ENCODE measurements around the gene MYLK3.
"Not testable (repeated sequence)": the region's sequence is repeated elsewhere in the genome, so short reads cannot be mapped to it uniquely, and the experiment has no call there.

The MYLK3 gene

DNA sequence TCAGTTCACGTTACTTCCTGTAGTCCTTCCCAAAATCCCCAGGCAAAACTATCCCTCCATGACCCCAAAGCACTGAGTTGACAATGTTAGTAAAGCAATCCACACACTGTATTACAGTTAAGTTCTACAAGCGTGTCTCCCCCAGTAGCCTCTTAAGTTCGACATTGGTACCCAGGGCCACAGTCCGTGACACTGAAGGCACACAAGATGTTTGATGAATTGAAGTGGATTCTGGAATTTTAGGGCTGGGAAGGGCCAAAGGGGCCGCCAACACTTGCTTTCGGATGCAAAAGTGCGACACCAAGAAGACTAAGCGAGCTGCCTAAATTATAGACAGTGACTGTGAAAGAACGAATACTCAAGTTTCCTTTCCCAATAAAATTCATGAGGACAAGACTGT lies 60.7 kb downstream of the MYLK3 start:
- Histone ChIP-seq H3K4me1 (peaks cover 30% of the 10 kb centered on the region), H3K36me3 (replicated peaks) (peaks cover 12% of the 10 kb centered on the region), H3K9me3 (no peaks in the 10 kb centered on the region), H3K27me3 (ENCODE audit: low read depth) (no peaks in the 10 kb centered on the region), H3K4me3 (peak overlapping the region; percentile 90)
- in situ Hi-C loops (cut with MboI; ENCODE audit: low sequenced_read_pairs): no loop called here
- DNase-seq (ENCODE audit: low spot score in 2 of 2): peak in 1 of 2 experiments; percentile 10

GRCh38 chr16:46686815-46687473 lies 61.2 kb downstream of the MYLK3 start:
- Histone ChIP-seq H3K27me3 (ENCODE audit: low read depth) (no peaks in the 10 kb centered on the region), H3K9me3 (no peaks in the 10 kb centered on the region), H3K4me1 (peaks cover 30% of the 10 kb centered on the region), H3K4me3 (peak overlapping the region; percentile 90), H3K36me3 (replicated peaks) (peaks cover 7% of the 10 kb centered on the region)
- in situ Hi-C loops (cut with MboI; ENCODE audit: low sequenced_read_pairs): no loop called here
- DNase-seq (ENCODE audit: low spot score in 2 of 2): no peak

DNA sequence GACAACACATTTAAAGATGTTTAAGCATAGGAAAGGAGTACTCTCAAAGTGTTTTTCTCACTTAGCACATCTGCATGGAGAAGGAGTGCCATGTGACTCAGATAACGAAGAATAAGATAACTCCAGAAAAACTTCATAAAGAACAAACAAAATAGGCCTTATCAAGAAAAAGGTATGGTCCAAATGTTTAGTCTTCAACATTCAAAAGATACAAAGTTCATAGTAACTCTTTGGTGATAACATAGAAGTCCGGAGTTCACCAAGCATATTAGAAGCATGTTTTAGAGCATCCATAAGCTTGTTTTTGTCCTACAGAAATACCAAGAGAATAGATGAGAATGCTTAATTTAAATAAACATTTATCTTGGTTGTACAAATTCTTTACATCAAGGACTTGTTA lies 66.3 kb downstream of the MYLK3 start:
- Histone ChIP-seq H3K36me3 (replicated peaks) (peaks cover 19% of the 10 kb centered on the region), H3K4me1 (peaks cover 22% of the 10 kb centered on the region)
- H3K27me3 ChIP-seq (ENCODE audit: low read depth); H3K9me3 ChIP-seq; in situ Hi-C loops (cut with MboI; ENCODE audit: low sequenced_read_pairs); H3K4me3 ChIP-seq; DNase-seq (ENCODE audit: low spot score in 2 of 2): not testable (repeated sequence)

GRCh38 chr16:46677943-46678342 lies 70.2 kb downstream of the MYLK3 start:
- in situ Hi-C loops (cut with MboI; ENCODE audit: low sequenced_read_pairs); H3K4me1 ChIP-seq; H3K9me3 ChIP-seq; DNase-seq (ENCODE audit: low spot score in 2 of 2); H3K4me3 ChIP-seq; H3K27me3 ChIP-seq (ENCODE audit: low read depth): not testable (repeated sequence)
- peaks cover 38% of the 10 kb centered on the region for H3K36me3 ChIP-seq (replicated peaks)

- Histone ChIP-seq H3K9me3 (no peaks in the 10 kb centered on the region), H3K27me3 (ENCODE audit: low read depth) (no peaks in the 10 kb centered on the region), H3K4me3 (no peak overlapping the region), H3K36me3 (replicated peaks) (peaks cover 53% of the 10 kb centered on the region), H3K4me1 (no peaks in the 10 kb centered on the region)
- in situ Hi-C loops (cut with MboI; ENCODE audit: low sequenced_read_pairs): no loop called here
- DNase-seq (ENCODE audit: low spot score in 2 of 2): peak; percentile 57 to 66
These were observed 74.7 kb downstream of the MYLK3 start for GRCh38 chr16:46673320-46674013.

DNA sequence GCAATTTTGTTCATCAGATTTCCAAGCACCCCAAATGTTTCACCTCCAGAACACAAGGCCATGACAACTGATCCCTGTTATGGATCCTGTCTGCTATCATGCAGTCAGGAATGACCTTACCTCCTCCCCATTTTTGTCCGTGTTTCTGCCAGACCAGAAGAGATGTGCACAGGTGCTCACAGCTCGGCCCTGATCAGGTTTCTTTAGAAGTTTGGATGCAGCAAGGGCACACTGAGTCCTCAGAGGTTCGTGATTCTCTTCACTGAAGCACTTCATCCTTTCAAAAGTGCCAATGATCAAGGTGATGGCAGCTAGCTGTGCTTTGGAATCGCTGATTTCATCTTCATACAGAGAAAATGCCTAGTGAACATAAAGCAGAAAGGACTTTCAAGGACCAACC lies 86.0 kb downstream of the MYLK3 start:
- no peak for DNase-seq (ENCODE audit: low spot score in 2 of 2)
- no peaks in the 10 kb centered on the region for H3K27me3 ChIP-seq (ENCODE audit: low read depth)
- peaks cover 45% of the 10 kb centered on the region for H3K36me3 ChIP-seq (replicated peaks)
- H3K4me1 ChIP-seq: no peaks in the 10 kb centered on the region
- no peaks in the 10 kb centered on the region for H3K9me3 ChIP-seq
- no peak overlapping the region for H3K4me3 ChIP-seq
- in situ Hi-C loops (cut with MboI; ENCODE audit: low sequenced_read_pairs): no loop called here

- no peaks in the 10 kb centered on the region for H3K4me1 ChIP-seq
- DNase-seq (ENCODE audit: low spot score in 2 of 2): no peak
- peaks cover 33% of the 10 kb centered on the region for H3K36me3 ChIP-seq (replicated peaks)
- H3K27me3 ChIP-seq (ENCODE audit: low read depth): no peaks in the 10 kb centered on the region
- no peaks in the 10 kb centered on the region for H3K9me3 ChIP-seq
- no peak overlapping the region for H3K4me3 ChIP-seq
- in situ Hi-C loops (cut with MboI; ENCODE audit: low sequenced_read_pairs): no loop called here
These were observed 89.2 kb downstream of the MYLK3 start for GRCh38 chr16:46658925-46659324.

Measured in HAP-1 (cell line).